Liver (tissue), 9 donors: Measurements from ENCODE around the gene CHAD. TPM values are rescaled to one million over a fixed set of nuclear protein-coding genes. Genes with fewer than 3 reads are reported as not detected.

Source experiments
- DNase-seq: peaks from one replicate; pipeline ENCODE4 v3.0.0-alpha.2; 2017; ENCODE audit warnings: low spot score
- H3K27ac ChIP-seq, 2 donors: one replicate each; pipeline ENCODE4 v1.7.0; 2013; ENCODE audit warnings: inconsistent platforms in 2 of 2, low read length in 2 of 2, control low read depth in 1 of 2, low read depth in 1 of 2, mild to moderate bottlenecking in 1 of 2
- H3K27me3 ChIP-seq, 4 donors: one replicate each; pipeline versions ENCODE4 v1.6.1 to v1.7.0; 2013; ENCODE audit warnings: low read length in 3 of 4, inconsistent platforms in 1 of 4, mild to moderate bottlenecking in 1 of 4, moderate library complexity in 1 of 4; ENCODE audit not compliant: control insufficient read depth in 4 of 4, insufficient read depth in 4 of 4
- H3K36me3 ChIP-seq, 4 donors: one replicate each; pipeline versions ENCODE4 v1.6.1 to v1.7.0; 2013; ENCODE audit warnings: low read length in 3 of 4, mild to moderate bottlenecking in 3 of 4, low read depth in 1 of 4, moderate library complexity in 1 of 4; ENCODE audit not compliant: control insufficient read depth in 4 of 4, insufficient read depth in 3 of 4
- H3K4me1 ChIP-seq, 4 donors: one replicate each; pipeline versions ENCODE4 v1.6.1 to v1.7.0; 2013; ENCODE audit warnings: low read length in 3 of 4, mild to moderate bottlenecking in 3 of 4, moderate library complexity in 1 of 4; ENCODE audit not compliant: control insufficient read depth in 4 of 4, insufficient read depth in 4 of 4
- H3K4me3 ChIP-seq, 3 donors: one replicate each; pipeline versions ENCODE4 v1.6.1 to v1.7.0; 2013; ENCODE audit warnings: low read length in 3 of 3, control low read depth in 1 of 3, low read depth in 1 of 3, mild to moderate bottlenecking in 1 of 3
- H3K9ac ChIP-seq, 2 donors: one replicate each; pipeline ENCODE4 v1.7.0; 2013; ENCODE audit warnings: low read length in 2 of 2, mild to moderate bottlenecking in 2 of 2, moderate library complexity in 2 of 2, control low read depth in 1 of 2, low read depth in 1 of 2
- H3K9me3 ChIP-seq, 4 donors: one replicate each; pipeline versions ENCODE4 v1.6.1 to v1.7.0; 2013; ENCODE audit warnings: low read length in 3 of 4; ENCODE audit not compliant: control insufficient read depth in 4 of 4
- CTCF ChIP-seq: fragments of 150-350 bp; IDR thresholded peaks from 2 replicates; pipeline ENCODE4 v1.5.1; 2017; ENCODE audit warnings: improper control_type of control experiment, low read depth, low read length; ENCODE audit not compliant: missing input control
- EGR1 ChIP-seq, 2 donors: IDR thresholded peaks; 2 replicates each; pipeline ENCODE4 v1.6.1; 2016 to 2018; ENCODE audit warnings: antibody characterized with exemption in 2 of 2, low read depth in 2 of 2
- FOXA1 ChIP-seq: IDR thresholded peaks from 2 replicates; pipeline ENCODE4 v1.6.1; 2016; ENCODE audit warnings: antibody characterized with exemption
- HNF4A ChIP-seq, 2 donors: conservative IDR thresholded peaks; 2 replicates each; pipeline ENCODE4 v1.6.1; 2016; ENCODE audit warnings: antibody characterized with exemption in 2 of 2, mild to moderate bottlenecking in 2 of 2
- JUND ChIP-seq, 2 donors: IDR thresholded peaks; 2 replicates each; pipeline ENCODE4 v1.6.1; 2016; ENCODE audit warnings: antibody characterized with exemption in 2 of 2
- REST ChIP-seq: IDR thresholded peaks from 2 replicates; pipeline ENCODE4 v1.6.1; 2016; ENCODE audit warnings: antibody characterized with exemption, mild to moderate bottlenecking
- RXRA ChIP-seq, 2 donors: IDR thresholded peaks; 2 replicates each; pipeline ENCODE4 v1.6.1; 2017 to 2018; ENCODE audit warnings: antibody characterized with exemption in 2 of 2, mild to moderate bottlenecking in 1 of 2
- SP1 ChIP-seq: IDR thresholded peaks from 2 replicates; pipeline ENCODE4 v1.6.1; 2018; ENCODE audit warnings: antibody characterized with exemption, mild to moderate bottlenecking
- WGBS: extraction: QIAGEN DNeasy Blood & Tissue Kit; methylation state at CpG from one replicate; pipeline ENCODE4 v1.1.7; 2013; 5-methylcytosine and 5-hydroxymethylcytosine counted together
- polyA plus RNA-seq, 2 donors: library from polyadenylated mRNA; stranded (reverse) in 1 of 2; unstranded in 1 of 2; fragments of 200-250 nt in 1 of 2; fragments of >200 nt in 1 of 2; fragmentation: Nextera tagmentation in 1 of 2; extraction: Ambion mirVana in 1 of 2; gene quantifications; one replicate each; pipeline versions ENCODE4 v1.2.1 to v1.2.3, GENCODE V29; 2013 to 2015
- total RNA-seq, 2 donors: library from RNA; depleted of rRNA; stranded (reverse); fragments of >200 nt; gene quantifications; one replicate each; pipeline ENCODE4 v1.2.3, GENCODE V29; 2014
- donor health status: healthy.
- donor health status: healthy.
- donor health status: healthy.
- donor health status: healthy.
- donor health status: healthy.

The CHAD gene
- total RNA-seq (1 to 10 TPM in 1 of 2 donors, under 1 TPM in 1; 0.51 to 1.8 TPM), polyA plus RNA-seq (1 to 10 TPM; 2.7 to 3.3 TPM)

- Histone ChIP-seq H3K9me3 (no peaks in the 10 kb centered on the region), H3K9ac (no peak within 1 kb of the TSS), H3K36me3 (peaks cover 0 to 8% (median under 1%) of the 10 kb centered on the region in 4 donors), H3K4me3 (peak within 1 kb of the TSS in 1 of 3 donors; percentile 18), H3K27ac (no peak within 1 kb of the TSS), H3K4me1 (peaks cover 23 to 75% (median 54%) of the 10 kb centered on the region in 4 donors), H3K27me3 (no peaks in the 10 kb centered on the region)
- WGBS = 42% methylated on average over 71 of the region's 71 CpGs
- TF ChIP-seq REST (no peak), CTCF (no peak), SP1 (no peak), HNF4A (conservative IDR thresholded peaks at IDR 0.05) (no peak), EGR1 (IDR thresholded peaks at IDR 0.05; ENCODE audit: low read depth in 2 of 2) (no peak), RXRA (IDR thresholded peaks at IDR 0.05) (peak in 1 of 2 donors; percentile 29), JUND (IDR thresholded peaks at IDR 0.05) (no peak)
- DNase-seq = no peak
Observed at GRCh38 chr17:50468304-50469207, at the start of gene CHAD. TSS of gene CHAD (minus strand) at chr17:50468880. CDS start at chr17:50468813, 67 bp downstream.

- Histone ChIP-seq H3K4me1 (peaks cover 2 to 15% (median 13%) of the 10 kb centered on the region in 4 donors), H3K9me3 (no peaks in the 10 kb centered on the region), H3K27ac (no peak overlapping the region), H3K9ac (no peak overlapping the region), H3K36me3 (no peaks in the 10 kb centered on the region), H3K27me3 (no peaks in the 10 kb centered on the region), H3K4me3 (no peak overlapping the region)
- no peak for TF ChIP-seq REST
- no peak for TF ChIP-seq FOXA1
- no peak for DNase-seq
- WGBS = 83% methylated on average over 8 of the region's 8 CpGs
Observed at GRCh38 chr17:50517504-50518383, 49.1 kb upstream of the CHAD start.
